CD8-positive, alpha-beta memory T cell (primary cell): ENCODE data around the gene PAN2. TPM values are rescaled to one million over a fixed set of nuclear protein-coding genes. Genes with fewer than 3 reads are reported as not detected.
"Not testable (repeated sequence)": the region's sequence is repeated elsewhere in the genome, so short reads cannot be mapped to it uniquely, and the experiment has no call there.

Source experiments
- CTCF ChIA-PET: fragments of 350-600 bp; sonication (Branson Sonifier 250); formaldehyde crosslinking; loops from one replicate; lab custom pipeline; 2021; ENCODE audit warnings: antibody characterized with exemption; lab: Charles Lee
- POLR2A ChIA-PET: fragments of 350-600 bp; sonication (Branson Sonifier 250); formaldehyde crosslinking; loops from one replicate; lab custom pipeline; 2021; ENCODE audit warnings: antibody characterized with exemption; lab: Charles Lee
- DNase-seq, 5 donors: peaks; one replicate each; pipeline versions ENCODE4 v3.0.0 to v3.0.0-alpha.2; 2020 to 2022; ENCODE audit warnings: mixed read lengths in 1 of 5
- H3K27ac ChIP-seq: one replicate; pipeline ENCODE4 v1.7.0; 2013; ENCODE audit warnings: low read depth, mild to moderate bottlenecking, low read length, moderate library complexity
- H3K27me3 ChIP-seq: 2 replicates; pipeline ENCODE4 v1.7.0; 2013; ENCODE audit warnings: low read length, mild to moderate bottlenecking; ENCODE audit not compliant: insufficient read depth, poor library complexity, severe bottlenecking
- H3K36me3 ChIP-seq: 2 replicates; pipeline ENCODE4 v1.7.0; 2013; ENCODE audit warnings: mild to moderate bottlenecking, low read length, moderate library complexity; ENCODE audit not compliant: insufficient read depth
- H3K4me1 ChIP-seq: 2 replicates; pipeline ENCODE4 v1.7.0; 2013; ENCODE audit warnings: mild to moderate bottlenecking, low read length, moderate library complexity; ENCODE audit not compliant: insufficient read depth
- H3K4me3 ChIP-seq: 2 replicates; pipeline ENCODE4 v1.7.0; 2013; ENCODE audit warnings: mild to moderate bottlenecking, low read length
- H3K9me3 ChIP-seq: 2 replicates; pipeline ENCODE4 v1.7.0; 2013; ENCODE audit warnings: mild to moderate bottlenecking, low read length
- H3K27ac Mint-ChIP-seq, 8 donors: one replicate each; pipeline ENCODE4 v1.8.0; 2020 to 2021; ENCODE audit warnings: mixed read lengths in 8 of 8, mild to moderate bottlenecking in 6 of 8, inconsistent platforms in 3 of 8, moderate library complexity in 3 of 8
- H3K27me3 Mint-ChIP-seq, 2 donors: one replicate each; pipeline ENCODE4 v1.8.0; 2020 to 2021; ENCODE audit warnings: mixed read lengths in 2 of 2, mild to moderate bottlenecking in 1 of 2, moderate library complexity in 1 of 2
- H3K36me3 Mint-ChIP-seq, 3 donors: one replicate each; pipeline ENCODE4 v1.8.0; 2020 to 2021; ENCODE audit warnings: mixed read lengths in 3 of 3, inconsistent platforms in 1 of 3, mild to moderate bottlenecking in 1 of 3
- H3K4me1 Mint-ChIP-seq, 3 donors: one replicate each; pipeline ENCODE4 v1.8.0; 2020 to 2021; ENCODE audit warnings: mixed read lengths in 3 of 3, inconsistent platforms in 1 of 3, mild to moderate bottlenecking in 1 of 3
- H3K4me3 Mint-ChIP-seq, 7 donors: one replicate each; pipeline ENCODE4 v1.8.0; 2020 to 2021; ENCODE audit warnings: mixed read lengths in 7 of 7, mild to moderate bottlenecking in 6 of 7, moderate library complexity in 4 of 7, inconsistent platforms in 2 of 7
- H3K9me3 Mint-ChIP-seq, 5 donors: one replicate each; pipeline ENCODE4 v1.8.0; 2020 to 2022; ENCODE audit warnings: mixed read lengths in 5 of 5, mild to moderate bottlenecking in 3 of 5, moderate library complexity in 2 of 5, inconsistent platforms in 1 of 5
- polyA plus RNA-seq: library from polyadenylated mRNA; unstranded; fragments of 300-500 nt; fragmentation: Illumina TruSeq; gene quantifications from one replicate; pipeline ENCODE4 v1.2.3, GENCODE V29; 2021
- total RNA-seq, 2 experiments: library from RNA; stranded (reverse); gene quantifications; one replicate each; pipeline ENCODE4 v1.2.3, GENCODE V29; 2021

PAN2 gene
- total and polyA plus RNA-seq, 3 experiments from 2014 or later = 5.4 to 40.4 (median 36.6) TPM

- Mint-ChIP-seq H3K4me3 (peak within 1 kb of the TSS; percentile 82 to 94 (median 91)), H3K27me3 (peaks cover 0 to 5% of the 10 kb centered on the region in 2 donors), H3K4me1 (peaks cover 32 to 61% (median 50%) of the 10 kb centered on the region in 3 donors), H3K36me3 (peaks cover 0 to 38% (median 7%) of the 10 kb centered on the region in 3 donors), H3K9me3 (peaks cover 0 to 5% (median 0%) of the 10 kb centered on the region in 5 donors), H3K27ac (peak within 1 kb of the TSS; percentile 90 to 100 (median 98))
- Histone ChIP-seq H3K4me3 (peak within 1 kb of the TSS; percentile 63), H3K27ac (peak within 1 kb of the TSS; percentile 43), H3K36me3 (peaks cover 11% of the 10 kb centered on the region), H3K9me3 (no peaks in the 10 kb centered on the region), H3K27me3 (no peaks in the 10 kb centered on the region), H3K4me1 (peaks cover 39% of the 10 kb centered on the region)
- CTCF ChIA-PET = interaction anchor here (0.7 to 8.1 kb wide), 7 partner anchors 12 to 220 kb away, joined by 3 to 49 read pairs (median 4); partner anchors contain the start of genes CNPY2, COQ10A, STAT2 and ZC3H10
- DNase-seq = peak; percentile 67 to 93 (median 82)
- POLR2A ChIA-PET = interaction anchor here (0.6 to 3.1 kb wide), 10 partner anchors 14 to 1445 kb away, joined by 3 to 49 read pairs (median 4); partner anchors contain the start of genes CNPY2, CS, ESYT1 and RNF41
Observed at GRCh38 chr12:56338308-56339157, 4.7 kb upstream of the PAN2 start, which contains the start of gene IL23A. IL23A (plus strand) TSS chr12:56338884; CDS start chr12:56339045, 161 bp downstream.

- Histone ChIP-seq H3K4me3 (peak overlapping the region; percentile 22), H3K4me1 (peaks cover 46% of the 10 kb centered on the region), H3K36me3 (peaks cover 6% of the 10 kb centered on the region), H3K9me3 (no peaks in the 10 kb centered on the region), H3K27ac (peak overlapping the region; percentile 43), H3K27me3 (no peaks in the 10 kb centered on the region)
- ChIA-PET CTCF (interaction anchor here (0.7 to 8.1 kb wide), 5 partner anchors 12 to 220 kb away, joined by 3 to 49 read pairs (median 4); partner anchors contain the start of genes COQ10A, STAT2 and ZC3H10), POLR2A (interaction anchor here (1.2 to 3.1 kb wide), 5 partner anchors 22 to 1445 kb away, joined by 3 to 49 read pairs (median 6); partner anchors contain the start of genes CNPY2, ESYT1, STAT2 and ZC3H10)
- H3K4me1 Mint-ChIP-seq = peaks cover 39 to 68% (median 58%) of the 10 kb centered on the region in 3 donors
- peak overlapping the region; percentile 90 to 100 (median 98) for H3K27ac Mint-ChIP-seq
- DNase-seq = no peak
- peak overlapping the region in 6 of 7 donors; percentile 40 to 94 (median 90) for H3K4me3 Mint-ChIP-seq
- H3K27me3 Mint-ChIP-seq = peaks cover 0 to 5% of the 10 kb centered on the region in 2 donors
- peaks cover 0 to 34% (median under 1%) of the 10 kb centered on the region in 3 donors for H3K36me3 Mint-ChIP-seq
- peaks cover 0 to 5% (median 0%) of the 10 kb centered on the region in 5 donors for H3K9me3 Mint-ChIP-seq
Observed at GRCh38 chr12:56337753-56338251, 4.0 kb upstream of the PAN2 start.

GRCh38 chr12:56336361-56337167 lies 2.8 kb upstream of the PAN2 start:
- no peaks in the 10 kb centered on the region for H3K9me3 ChIP-seq
- ChIA-PET CTCF (interaction anchor here (0.6 to 8.1 kb wide), 5 partner anchors 23 to 1050 kb away, joined by 3 to 49 read pairs (median 4); partner anchors contain the start of gene STAT2), POLR2A (interaction anchor here (0.6 to 3.1 kb wide), 3 partner anchors 23 to 209 kb away, joined by 3 to 49 read pairs (median 3); partner anchors contain the start of genes ESYT1 and STAT2)
- Mint-ChIP-seq H3K27me3 (peaks cover 0 to 5% of the 10 kb centered on the region in 2 donors), H3K4me1 (peaks cover 43 to 72% (median 62%) of the 10 kb centered on the region in 3 donors), H3K36me3 (peaks cover 0 to 25% (median 0%) of the 10 kb centered on the region in 3 donors), H3K9me3 (peaks cover 0 to 5% (median 0%) of the 10 kb centered on the region in 5 donors), H3K27ac (peak overlapping the region; percentile 11 to 99 (median 84)), H3K4me3 (peak overlapping the region in 4 of 7 donors; percentile 8 to 25 (median 20))
- H3K27me3 ChIP-seq = no peaks in the 10 kb centered on the region
- DNase-seq = no peak
- H3K27ac ChIP-seq = peak overlapping the region; percentile 57
- no peak overlapping the region for H3K4me3 ChIP-seq
- H3K4me1 ChIP-seq = peaks cover 51% of the 10 kb centered on the region
- H3K36me3 ChIP-seq = peaks cover 5% of the 10 kb centered on the region

- H3K4me3 Mint-ChIP-seq = peak overlapping the region in 2 of 7 donors; percentile 9 to 23
Observed at GRCh38 chr12:56335527-56335926, 1.7 kb upstream of the PAN2 start.

GRCh38 chr12:56334490-56334793 lies 642 bp upstream of the PAN2 start:
- no peak for DNase-seq
- no peaks in the 10 kb centered on the region for H3K27me3 ChIP-seq
- peak overlapping the region; percentile 100 for H3K27ac Mint-ChIP-seq
- peaks cover 0 to 5% of the 10 kb centered on the region in 2 donors for H3K27me3 Mint-ChIP-seq
- no peaks in the 10 kb centered on the region for H3K36me3 ChIP-seq
- H3K9me3 Mint-ChIP-seq = peaks cover 0 to 5% (median 0%) of the 10 kb centered on the region in 5 donors
- H3K4me3 ChIP-seq = peak overlapping the region; percentile 94
- CTCF ChIA-PET = interaction anchor here (1.0 to 8.1 kb wide), 4 partner anchors 17 to 107 kb away, joined by 3 to 49 read pairs (median 4); partner anchors contain the start of gene STAT2
- peak overlapping the region; percentile 96 to 99 (median 97) for H3K4me3 Mint-ChIP-seq
- peaks cover 35% of the 10 kb centered on the region for H3K4me1 ChIP-seq
- peak overlapping the region; percentile 99 for H3K27ac ChIP-seq
- POLR2A ChIA-PET = interaction anchor here (2.7 kb wide), 1 partner anchor 25 kb away, joined by 19 read pairs; the partner anchor contains the start of gene STAT2
- H3K36me3 Mint-ChIP-seq = peaks cover 0 to 21% (median 2%) of the 10 kb centered on the region in 3 donors
- H3K9me3 ChIP-seq = no peaks in the 10 kb centered on the region
- peaks cover 36 to 59% (median 55%) of the 10 kb centered on the region in 3 donors for H3K4me1 Mint-ChIP-seq

More at GRCh38 chr12:56335527-56335926, 1.7 kb upstream of the PAN2 start:
- H3K4me3 ChIP-seq, POLR2A ChIA-PET, H3K9me3 Mint-ChIP-seq, H3K36me3 ChIP-seq, DNase-seq, H3K27me3 ChIP-seq, H3K9me3 ChIP-seq, H3K27me3 Mint-ChIP-seq: not testable (repeated sequence)
- CTCF ChIA-PET = interaction anchor here (0.7 to 8.1 kb wide), 5 partner anchors 24 to 129 kb away, joined by 3 to 49 read pairs (median 4); partner anchors contain the start of gene STAT2
- Mint-ChIP-seq H3K36me3 (peaks cover 0 to 24% (median 0%) of the 10 kb centered on the region in 3 donors), H3K27ac (peak overlapping the region in 3 of 8 donors; percentile 100), H3K4me1 (peaks cover 43 to 70% (median 66%) of the 10 kb centered on the region in 3 donors)
- H3K4me1 ChIP-seq = peaks cover 46% of the 10 kb centered on the region
- peak overlapping the region; percentile 57 for H3K27ac ChIP-seq

GRCh38 chr12:56333197-56333678 lies 562 bp downstream of the PAN2 start:
- Histone ChIP-seq H3K36me3 (peaks cover under 1% of the 10 kb centered on the region), H3K27me3 (no peaks in the 10 kb centered on the region), H3K4me3 (peak overlapping the region; percentile 94), H3K4me1 (peaks cover 27% of the 10 kb centered on the region), H3K9me3 (no peaks in the 10 kb centered on the region), H3K27ac (peak overlapping the region; percentile 99)
- ChIA-PET CTCF (interaction anchor here (0.7 to 8.1 kb wide), 7 partner anchors 12 to 111 kb away, joined by 3 to 49 read pairs (median 3); partner anchors contain the start of genes CNPY2, RNF41 and STAT2), POLR2A (interaction anchor here (0.9 to 2.7 kb wide), 5 partner anchors 9 to 295 kb away, joined by 3 to 19 read pairs (median 5); partner anchors contain the start of genes CNPY2, STAT2 and TIMELESS)
- peak overlapping the region; percentile 96 to 99 (median 97) for H3K4me3 Mint-ChIP-seq
- H3K27me3 Mint-ChIP-seq = peaks cover 0 to 5% of the 10 kb centered on the region in 2 donors
- H3K27ac Mint-ChIP-seq = peak overlapping the region; percentile 100
- DNase-seq = no peak
- peaks cover 0 to 23% (median 2%) of the 10 kb centered on the region in 3 donors for H3K36me3 Mint-ChIP-seq
- peaks cover 0 to 5% (median 0%) of the 10 kb centered on the region in 5 donors for H3K9me3 Mint-ChIP-seq
- peaks cover 24 to 47% (median 43%) of the 10 kb centered on the region in 3 donors for H3K4me1 Mint-ChIP-seq
